GM19372 (cell line): ENCODE results near the gene TFF1.

Experiments used
- ATAC-seq: cut with Tn5 transposase; IDR thresholded peaks from one replicate; pipeline ENCODE4 v1.9.1; 2021; ENCODE audit warnings: mild to moderate bottlenecking, low read depth, moderate library complexity; ENCODE audit not compliant: unreplicated experiment

TFF1 gene

DNA sequence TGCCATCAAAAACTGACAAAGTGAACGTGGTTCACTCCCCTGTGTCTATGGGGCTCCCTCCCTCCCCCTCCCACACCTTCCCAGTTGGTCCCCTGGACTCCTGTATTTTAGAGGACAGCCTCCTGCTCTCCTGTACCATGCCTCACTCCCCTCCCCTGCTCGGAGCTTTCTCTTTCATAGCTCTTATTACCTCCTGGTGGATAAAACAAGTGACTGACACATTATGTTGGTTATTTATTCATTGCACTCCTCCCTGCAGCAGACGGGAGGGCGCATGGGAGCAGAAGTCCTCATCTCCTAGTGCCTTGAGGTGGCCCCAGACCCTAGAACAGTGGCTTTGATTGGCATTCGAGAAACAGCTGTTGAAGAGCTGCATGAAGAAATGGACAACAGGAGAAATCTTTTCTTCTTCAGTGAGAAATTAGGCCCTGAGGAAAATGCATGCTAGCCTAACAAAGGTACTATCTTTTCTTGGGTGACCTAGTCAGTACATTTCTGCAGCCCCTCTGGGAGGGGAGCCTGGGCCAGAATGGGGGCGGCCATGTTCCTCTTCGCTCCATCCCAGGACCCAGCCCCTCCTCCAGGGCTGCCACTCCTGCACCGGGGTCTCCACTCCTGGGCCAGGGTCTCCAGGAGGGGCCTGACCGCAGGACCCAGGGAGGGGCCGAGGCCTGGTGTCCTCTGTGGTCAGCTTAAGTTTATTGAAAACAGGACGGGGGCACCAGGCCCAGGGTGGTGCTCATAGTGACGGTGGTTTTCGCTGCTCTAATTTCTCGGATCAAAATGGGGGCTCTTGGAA is 1.2 kb upstream of the TFF1 start:
- ATAC-seq = no peak

DNA sequence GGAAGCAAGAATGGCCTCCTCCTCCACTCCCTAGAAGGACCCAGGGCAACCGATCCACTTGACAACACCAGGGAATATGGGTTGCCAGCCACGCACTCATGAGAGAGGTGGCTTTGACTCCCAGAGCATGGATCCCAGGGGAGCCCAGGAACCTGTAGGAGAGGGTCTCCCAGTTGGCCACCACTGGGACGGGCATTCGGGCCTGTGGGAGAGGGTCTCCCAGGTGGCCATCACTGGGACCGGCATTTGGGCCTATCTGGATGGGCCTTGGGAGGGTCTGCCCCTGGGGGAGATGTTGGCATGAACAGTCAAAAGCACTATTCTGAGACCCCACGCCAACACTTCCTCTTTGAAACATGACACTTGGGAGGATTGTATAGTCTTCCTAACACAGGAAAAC is 565 bp downstream of the TFF1 start:
- ATAC-seq = no peak

DNA sequence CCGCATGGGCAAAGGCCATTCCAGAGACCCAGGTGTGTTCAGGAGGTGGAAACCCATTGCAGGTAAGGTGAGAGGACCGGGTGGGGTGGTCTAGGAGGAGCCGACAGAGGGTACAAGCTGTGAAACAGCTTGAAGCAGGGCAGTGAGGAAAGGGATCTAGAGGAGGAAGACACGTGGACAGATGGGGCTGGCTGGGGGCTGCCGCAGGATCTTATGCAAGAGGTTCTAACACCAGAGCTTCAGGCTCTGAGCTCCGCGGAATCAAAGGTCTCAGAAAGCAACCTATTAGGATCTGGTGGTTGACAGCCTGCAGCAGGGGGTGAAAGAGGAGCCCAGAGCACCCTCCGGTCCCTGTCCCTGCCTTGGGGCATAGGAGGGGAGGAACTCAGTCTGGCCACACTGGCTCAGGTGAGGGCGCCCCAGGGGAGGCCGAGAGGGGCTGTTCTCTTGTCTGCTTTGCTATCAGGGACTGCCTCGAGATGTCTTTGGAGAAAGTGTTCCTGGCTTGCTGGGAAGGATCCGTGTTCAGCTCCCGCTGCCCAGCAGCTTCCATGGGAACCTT is 1.9 kb downstream of the TFF1 start:
- ATAC-seq = no peak

DNA sequence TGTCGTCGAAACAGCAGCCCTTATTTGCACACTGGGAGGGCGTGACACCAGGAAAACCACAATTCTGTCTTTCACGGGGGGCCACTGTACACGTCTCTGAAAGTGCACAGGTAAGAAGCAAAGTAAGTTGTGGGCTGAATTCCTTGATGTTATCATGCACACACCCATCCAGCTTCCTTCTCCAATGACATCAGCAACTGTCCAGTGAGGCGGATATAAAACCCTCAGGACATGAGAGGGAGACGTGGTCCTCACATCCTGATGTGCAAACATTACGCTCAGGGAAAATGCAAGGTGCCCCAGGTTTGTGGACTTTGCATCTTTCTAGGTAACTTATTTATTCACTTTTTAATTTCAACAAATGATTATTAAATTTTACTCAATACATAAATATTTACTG is 3.0 kb downstream of the TFF1 start:
- ATAC-seq = no peak

DNA sequence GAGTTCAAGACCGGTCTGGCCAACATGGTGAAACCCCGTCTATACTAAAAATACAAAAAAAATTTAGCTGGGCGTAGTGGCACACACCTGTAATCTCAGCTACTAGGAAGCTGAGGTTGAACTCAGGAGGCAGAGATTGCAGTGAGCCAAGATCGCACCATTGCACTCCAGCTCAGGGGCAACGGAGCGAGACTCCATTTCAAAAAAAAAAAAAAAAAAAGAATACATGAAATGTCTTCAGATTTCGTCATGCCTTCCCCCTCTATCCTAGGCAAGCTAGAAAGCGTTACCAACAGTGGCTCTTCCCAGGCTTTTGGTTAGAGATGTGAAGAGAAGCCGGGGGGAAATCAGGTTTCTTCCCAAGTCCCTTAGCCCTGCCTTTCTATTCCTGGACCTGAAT is 3.6 kb downstream of the TFF1 start:
- no peak for ATAC-seq

DNA sequence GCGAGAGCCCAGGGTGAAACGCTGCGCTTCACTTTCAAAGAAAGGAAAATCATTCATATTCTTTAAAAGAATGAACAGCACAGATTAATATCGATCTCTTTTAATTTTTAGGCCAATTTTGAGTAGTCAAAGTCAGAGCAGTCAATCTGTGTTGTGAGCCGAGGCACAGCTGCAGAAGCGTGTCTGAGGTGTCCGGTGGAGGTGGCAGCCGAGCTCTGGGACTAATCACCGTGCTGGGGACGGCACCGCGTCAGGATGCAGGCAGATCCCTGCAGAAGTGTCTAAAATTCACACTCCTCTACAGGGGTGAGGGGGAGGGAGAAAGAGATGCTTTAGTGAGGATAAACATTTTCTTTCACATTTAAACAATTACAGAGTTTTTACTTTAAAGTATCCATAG is 4.1 kb downstream of the TFF1 start:
- ATAC-seq = no peak

DNA sequence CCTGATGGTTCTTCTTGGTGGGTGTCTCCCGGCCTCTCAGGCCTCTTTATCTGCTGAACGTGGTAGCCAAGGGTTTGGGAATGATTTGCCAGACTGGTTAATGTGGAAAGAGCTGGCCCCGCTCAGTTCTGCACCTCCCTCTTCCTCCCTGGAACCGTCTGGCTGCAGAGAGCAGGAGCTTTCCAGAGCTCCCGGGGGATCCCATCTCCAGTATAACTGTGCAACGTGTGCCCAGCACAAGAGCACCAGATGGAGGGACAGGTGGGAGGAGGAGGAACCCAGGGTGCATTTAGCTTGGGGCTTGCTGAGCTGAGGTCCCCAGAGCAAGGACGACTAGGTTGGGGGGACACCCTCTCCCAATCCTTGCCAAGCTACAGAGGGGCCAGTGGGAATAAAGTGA is 5.0 kb downstream of the TFF1 start:
- ATAC-seq = no peak

DNA sequence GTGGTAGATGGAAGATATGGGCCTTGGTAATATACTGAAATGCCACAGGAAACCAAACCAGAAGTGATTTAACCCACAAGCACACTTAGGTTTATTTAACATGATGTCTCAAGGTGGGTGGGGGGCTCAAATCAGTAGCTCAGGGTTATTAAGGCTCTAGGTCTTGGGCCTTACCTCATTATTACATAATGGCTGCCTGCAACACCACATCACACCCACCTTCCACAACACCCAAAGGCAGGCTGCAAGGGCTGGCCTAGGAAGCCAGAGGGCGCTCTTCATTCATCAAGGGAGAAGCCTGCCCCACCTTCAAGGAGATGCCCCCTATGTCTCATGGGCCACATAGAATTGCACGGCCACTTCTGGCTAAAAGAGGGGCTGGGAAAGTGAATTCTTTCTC is 6.0 kb downstream of the TFF1 start:
- no peak for ATAC-seq

DNA sequence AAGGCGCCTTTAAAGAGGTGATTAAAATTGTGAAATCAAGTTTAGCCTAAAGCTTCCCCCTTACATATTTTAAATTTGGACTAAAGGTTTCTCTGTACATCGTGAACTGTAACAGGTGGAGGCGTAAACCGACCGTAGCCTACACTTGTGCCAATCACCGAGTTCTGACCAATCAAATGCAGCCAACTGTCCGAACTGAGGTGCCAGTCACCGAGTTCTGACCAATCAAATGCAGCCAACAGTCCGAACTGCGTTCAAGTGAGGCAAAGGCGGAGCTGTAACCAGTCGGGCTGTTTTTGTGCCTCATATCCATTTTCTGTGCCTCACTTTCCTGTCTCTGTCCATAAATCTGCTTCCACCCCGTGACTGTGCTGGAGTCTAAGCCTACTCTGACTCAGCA is 7.4 kb downstream of the TFF1 start:
- ATAC-seq = no peak

DNA sequence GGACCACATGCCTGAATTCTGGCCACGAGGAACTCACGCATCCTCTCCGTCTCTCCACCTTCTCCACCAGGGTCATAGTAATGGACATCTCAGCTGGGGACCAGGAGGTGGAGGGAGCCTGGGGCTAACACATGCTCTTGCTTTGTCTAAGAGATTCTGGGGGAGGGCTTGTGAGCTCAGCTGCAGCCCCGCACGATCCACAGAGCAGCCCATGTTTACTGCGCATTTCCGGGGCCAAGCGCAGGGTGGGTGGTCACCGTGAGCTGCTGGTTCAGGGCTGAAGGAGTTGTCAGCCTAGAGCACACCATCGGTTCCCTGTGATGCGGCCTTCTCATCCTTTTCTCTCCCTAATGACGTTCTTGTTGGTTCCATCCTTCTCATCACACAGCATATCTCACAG is 8.1 kb downstream of the TFF1 start:
- ATAC-seq = no peak

DNA sequence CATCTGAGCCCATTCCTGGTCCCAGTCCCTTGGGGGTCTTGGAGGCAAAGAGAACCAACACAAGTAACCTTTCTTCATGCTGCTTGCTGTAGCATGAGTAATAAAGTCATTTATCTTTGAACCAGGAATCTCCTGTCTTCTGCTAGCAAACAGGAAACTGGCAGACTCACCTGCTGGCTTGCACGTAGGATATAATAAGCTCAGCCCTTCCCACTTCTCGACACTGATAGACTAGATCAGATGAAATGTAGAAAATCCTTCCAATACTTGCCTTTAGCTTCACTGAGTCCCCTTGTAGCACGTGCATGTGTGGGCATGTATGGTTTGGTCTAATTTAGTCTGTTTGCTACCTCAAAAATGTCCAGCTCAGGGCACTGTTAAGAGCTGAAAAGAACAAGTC is 9.0 kb downstream of the TFF1 start:
- ATAC-seq = no peak

DNA sequence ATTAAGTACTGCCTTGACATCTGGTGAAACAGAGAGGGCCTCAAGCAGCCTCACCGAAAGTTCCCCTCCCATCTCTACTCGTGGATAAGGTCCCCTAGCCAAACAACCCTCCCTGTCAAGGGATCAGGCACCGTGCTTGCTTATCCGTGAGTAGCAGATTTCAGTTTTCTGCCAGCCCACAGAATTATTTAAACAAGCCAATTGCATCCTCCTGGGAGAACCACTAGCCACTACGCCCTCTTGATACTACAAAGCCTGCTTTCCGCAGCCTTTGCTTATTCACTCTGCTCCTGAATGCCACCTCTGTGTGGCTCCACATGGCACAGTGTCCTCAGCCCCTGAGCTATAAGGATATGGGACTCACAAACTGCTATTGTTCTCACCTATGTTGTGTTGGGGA is 9.7 kb downstream of the TFF1 start:
- ATAC-seq = no peak

DNA sequence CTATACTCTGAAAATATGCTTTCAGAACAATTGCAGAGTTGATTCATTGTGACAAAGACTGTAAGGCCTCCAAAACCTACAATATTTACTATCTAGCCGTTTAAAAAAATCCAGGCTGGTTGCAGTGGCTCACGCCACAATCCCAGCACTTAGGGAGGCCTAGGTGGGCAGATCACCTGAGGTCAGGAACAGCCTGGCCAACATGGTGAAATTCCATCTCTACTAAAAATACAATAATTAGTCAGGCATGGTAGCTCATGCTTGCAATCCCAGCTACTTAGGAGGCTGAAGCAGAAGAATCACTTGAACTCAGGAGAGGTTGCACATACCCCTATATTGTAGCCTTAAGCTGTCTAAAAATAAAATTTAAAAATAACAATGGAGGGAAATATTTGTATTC is 10.3 kb downstream of the TFF1 start:
- no peak for ATAC-seq

DNA sequence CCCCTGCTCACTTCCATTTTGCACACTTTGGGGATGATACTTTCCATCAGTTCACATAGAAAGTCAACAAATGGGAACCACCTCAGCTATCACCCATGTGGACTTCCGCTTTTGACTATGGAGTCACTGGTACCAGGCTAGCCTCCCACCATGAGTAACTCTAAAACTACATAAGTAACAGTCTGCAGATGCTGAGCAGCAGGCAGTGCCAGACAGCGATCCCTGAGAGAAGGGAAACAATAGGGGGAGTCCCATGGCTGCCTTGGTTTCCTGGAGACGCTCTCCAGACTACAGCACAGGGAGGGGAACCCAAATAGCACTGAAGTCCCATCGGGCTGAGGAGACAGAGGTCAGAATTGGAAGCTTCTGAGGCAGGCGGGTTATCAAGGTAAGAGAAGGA is 12.7 kb downstream of the TFF1 start:
- ATAC-seq = no peak

DNA sequence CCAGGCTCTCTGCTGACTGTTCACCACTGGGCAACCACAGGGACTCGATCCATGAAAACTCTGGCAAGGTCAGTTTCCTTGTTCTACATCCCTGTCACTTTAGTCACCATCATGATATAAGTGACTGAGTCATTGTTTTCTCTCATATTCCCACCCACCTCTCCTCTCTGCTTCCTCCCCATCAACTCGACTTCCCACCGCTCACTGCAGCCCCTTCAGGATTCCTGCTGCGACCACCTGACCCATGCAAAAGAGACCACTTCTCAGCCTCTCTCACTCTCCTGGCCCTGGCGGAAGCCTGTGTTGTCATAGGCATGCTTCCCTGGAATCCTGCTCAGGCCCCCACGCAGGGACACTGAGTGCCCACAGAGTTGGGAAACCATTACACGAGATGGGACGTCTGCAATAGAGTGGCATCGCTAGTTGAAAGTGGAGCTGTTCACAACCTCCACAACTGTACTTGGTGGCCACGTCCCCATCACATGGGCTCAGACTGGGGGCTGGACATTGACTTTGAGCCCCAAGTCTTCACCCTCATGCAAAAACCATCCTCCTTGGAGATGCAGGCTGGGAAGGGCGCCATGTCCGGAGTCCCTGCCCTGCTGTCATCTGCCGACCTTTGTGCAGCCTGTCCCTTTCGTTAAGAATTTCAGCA is 13.8 kb downstream of the TFF1 start:
- ATAC-seq = no peak

DNA sequence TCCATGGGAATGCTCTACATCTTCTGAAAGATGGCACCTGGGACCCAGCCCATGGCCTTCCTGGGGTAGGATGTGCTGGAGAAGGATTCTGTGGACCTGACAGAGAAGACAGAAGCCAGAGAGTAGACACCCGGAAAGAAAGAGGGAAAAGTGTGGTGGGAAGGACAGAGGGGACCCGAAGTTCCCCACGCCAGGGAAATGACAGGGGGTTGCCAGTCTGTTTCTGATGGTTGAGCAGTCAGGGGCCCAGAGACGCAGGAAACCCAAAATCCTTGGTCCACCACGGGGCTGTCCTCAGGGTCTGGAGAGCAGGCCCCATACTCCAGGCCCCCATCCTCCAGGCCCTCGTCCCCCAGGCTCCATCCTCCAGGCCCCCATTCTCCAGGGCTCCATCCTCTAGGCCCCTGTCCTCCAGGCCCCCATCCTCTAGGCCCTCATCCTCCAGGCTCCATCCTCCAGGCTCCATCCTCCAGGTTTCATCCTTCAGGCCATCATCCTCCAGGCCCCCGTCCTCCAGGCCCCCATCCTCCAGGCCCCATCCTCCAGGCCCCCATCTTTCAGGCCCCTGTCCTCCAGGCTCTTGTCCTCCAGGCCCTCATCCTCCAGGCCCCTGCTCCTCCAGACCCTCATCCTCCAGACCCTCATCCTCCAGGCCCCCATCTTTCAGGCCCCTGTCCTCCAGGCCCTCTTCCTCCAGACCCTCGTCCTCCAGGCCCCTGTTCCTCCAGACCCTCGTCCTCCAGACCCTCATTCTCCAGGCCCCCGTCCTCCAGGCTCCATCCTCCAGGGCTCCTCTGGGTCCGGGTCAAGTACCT is 14.5 kb downstream of the TFF1 start:
- ATAC-seq = no peak

DNA sequence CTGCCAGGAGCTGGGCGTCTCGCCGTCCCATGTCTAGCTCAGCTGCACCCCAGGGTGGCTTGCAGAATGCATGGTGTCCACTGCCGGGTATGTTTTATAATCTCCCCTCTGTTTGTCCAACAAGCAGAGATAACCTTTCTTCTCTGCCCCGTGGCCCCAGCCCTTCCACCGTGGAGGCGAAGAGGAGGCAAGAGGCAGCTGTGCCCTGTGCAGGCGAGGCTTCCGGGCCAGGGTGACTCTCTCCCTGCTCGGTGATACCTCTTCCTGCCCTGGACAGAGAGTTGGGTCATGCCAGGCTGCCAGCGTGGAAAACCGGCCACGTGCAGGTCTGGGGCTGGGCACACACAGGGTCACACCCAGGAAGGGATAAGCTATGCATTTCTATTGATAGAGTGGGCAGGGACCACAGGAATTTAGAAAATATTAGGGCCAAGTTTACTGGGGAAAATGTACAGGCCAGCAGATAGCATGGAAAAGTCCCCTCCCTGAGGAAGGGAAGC is 15.4 kb downstream of the TFF1 start, which contains the start of gene TFF2:
TFF2 (minus strand) TSS at position 68 of the 500 bp plus-strand sequence; CDS start at position 31, 37 bp downstream.
- no peak for ATAC-seq

DNA sequence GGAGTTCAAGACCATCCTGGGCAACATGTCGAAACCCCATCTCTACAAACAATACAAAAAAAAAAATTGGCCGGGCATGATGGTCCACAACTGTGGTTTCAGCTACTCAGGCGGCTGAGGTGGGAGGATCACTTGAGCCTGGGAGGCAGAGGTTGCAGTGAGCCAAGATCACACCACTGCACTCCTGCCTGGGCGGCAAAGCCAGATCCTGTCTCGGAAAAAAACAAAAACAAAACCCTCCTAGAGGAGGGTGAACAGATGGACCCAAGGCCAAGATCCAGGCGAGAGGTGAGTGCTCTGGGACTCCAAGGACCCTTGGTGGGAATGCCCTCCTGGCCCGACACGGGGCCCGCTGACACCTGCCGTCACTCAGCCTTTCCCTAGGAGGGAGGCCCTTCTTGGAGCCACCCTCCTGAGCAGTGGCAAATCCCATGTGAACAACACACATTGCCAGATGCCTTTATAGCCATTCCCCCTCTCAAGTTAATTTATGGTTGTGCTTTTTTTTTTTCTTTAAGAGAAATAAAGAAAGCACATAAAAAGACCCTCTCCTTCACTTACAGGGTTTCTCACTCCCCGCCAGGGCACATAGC is 15.9 kb downstream of the TFF1 start:
- no peak for ATAC-seq

DNA sequence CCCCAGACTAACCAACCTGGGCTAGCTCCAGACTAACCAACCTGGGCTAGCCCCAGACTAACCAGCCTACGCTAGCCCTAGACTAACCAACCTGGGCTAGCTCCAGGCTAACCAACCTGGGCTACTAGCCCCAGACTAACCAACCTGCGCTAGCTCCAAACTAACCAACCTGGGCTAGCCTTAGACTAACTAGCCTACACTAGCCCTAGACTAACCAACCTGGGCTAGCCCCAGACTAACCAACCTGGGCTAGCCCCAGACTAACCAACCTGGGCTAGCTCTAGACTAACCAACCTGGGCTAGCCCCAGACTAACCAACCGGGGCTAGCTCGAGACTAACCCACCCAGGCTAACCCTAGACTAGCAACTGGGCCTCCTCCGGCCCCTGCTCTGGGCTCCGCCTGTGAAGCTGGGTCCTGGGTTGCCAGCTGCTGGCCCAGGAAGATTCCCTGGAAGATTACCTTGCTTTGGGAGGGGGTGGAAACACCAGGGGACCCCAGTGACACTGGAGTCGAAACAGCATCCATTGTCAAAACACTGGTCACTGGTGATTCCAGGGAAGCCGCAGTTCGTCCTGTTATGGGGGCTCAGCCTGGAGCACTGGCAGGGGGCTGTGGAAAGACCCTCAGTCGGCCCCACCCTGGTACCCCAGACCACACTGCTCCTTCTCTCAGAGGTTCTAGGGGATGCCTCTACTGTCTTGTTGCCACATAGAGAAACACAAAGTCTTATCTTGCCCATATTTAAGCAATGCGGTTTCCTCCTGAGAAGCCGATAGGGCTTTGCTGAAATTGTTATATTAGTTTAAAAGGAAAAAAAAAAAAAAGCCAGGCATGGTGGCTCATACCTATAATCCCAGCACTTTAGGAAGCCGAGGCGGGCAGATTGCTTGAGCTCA is 16.7 kb downstream of the TFF1 start:
- ATAC-seq = no peak

DNA sequence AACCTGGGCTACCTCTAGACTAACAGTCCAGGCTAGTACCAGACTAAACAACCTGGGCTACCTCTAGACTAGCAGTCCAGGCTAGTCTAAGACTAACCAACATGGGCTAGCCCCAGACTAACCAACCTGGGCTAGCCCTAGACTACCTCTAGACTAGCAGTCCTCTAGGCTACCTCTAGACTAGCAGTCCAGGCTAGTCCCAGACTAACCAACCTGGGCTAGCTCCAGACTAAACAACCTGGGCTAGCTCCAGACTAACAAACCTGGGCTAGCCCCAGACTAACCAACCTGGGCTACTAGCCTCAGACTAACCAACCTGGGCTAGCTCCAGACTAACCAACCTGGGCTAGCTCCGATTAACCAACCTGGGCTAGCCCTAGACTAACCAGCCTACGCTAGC is 17.6 kb downstream of the TFF1 start:
- no peak for ATAC-seq
